ENCODE measurements around the gene KAZALD1. TPM values are rescaled to one million over a fixed set of nuclear protein-coding genes. Genes with fewer than 3 reads are reported as not detected.

KAZALD1 gene
- total RNA-seq, 1 donor from 2014 or later: 3.8 TPM

DNA sequence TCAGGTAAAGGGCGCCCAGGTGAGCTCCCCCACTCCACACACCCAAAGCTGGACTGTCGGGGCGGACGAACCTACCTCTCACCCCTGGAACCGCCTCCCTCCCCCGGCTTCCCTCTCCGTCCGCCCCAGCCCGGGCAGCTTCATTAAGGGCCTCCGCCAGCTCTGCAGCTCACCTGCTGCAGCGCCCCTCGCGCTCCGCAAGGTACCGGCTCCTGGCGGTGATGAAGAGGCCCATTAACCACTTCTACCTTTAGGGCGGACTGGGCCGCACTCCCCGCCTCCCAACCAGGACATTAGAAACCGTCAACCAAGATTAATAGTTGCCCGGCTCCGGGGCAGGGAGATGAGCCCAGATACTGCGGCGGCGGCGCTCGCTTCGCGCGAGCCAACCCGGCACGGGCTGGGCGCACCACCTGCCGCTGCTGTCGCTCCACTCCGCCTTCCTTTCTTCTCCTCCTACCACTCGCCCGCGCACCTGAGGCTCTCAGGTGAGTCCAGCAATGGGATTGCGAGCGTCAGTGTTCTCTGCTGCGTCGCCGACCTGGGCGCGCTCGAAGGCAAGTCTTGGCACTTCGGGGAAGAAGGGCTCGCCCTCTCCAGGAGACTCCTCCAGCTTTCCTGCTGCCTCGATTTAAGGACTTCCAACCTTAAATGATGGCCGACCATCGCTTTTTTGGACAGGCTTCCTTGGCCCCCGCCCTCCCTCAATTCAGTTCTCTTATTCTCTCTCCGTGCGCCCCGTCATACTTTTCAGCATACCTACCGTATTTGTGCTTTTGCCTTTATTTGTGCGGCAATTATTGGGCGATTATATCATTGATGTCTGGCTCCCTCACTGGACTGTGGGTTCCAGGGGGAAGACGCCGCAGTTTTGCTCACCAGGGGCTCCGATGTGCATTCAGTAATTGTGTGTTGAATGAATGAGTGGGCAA is 13.6 kb upstream of the KAZALD1 start:
- DNase-seq (ENCODE audit: low spot score): no peak

DNA sequence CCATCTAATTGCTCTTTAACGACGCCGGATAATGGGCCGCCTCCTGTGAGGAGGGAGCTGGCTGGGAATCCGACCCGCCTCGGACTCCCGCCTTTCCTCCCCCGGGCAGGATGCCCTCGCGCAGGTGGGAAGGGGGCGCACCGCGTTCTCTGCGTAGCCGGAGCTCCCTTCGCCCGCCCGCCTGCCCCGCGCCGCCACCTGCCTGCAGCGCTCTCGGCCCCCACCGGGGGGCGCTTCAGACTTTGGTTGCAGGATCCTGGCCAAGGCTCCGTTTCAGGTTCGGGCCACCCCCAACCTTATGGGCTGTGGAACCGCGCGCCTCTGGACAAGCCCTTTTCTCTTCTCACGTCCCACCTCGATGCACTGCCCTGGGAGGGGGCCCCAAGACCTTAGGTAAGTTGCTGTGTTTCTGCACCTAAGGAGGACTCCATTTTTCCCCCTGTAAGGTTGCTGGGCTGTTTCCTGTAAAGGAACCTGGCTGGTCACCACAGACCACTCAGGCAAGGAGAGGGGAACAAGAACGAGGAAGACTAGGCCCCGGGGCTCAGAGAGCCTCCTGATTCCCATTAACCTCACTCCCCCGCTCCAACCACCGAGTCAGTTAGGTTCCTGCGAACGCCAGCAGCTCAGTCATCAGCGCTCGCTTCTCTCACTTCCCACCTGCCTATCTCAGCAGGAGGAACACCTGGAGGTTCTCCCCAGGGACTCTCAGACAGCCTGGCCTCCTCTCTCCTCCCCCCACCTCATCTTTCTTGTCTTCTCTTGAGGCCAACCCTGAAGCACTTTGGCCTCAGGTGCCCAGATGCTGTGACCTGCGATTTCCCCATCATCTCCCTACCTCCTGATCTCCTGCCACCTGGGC is 11.3 kb upstream of the KAZALD1 start:
- DNase-seq (ENCODE audit: low spot score): peak; percentile 59

DNA sequence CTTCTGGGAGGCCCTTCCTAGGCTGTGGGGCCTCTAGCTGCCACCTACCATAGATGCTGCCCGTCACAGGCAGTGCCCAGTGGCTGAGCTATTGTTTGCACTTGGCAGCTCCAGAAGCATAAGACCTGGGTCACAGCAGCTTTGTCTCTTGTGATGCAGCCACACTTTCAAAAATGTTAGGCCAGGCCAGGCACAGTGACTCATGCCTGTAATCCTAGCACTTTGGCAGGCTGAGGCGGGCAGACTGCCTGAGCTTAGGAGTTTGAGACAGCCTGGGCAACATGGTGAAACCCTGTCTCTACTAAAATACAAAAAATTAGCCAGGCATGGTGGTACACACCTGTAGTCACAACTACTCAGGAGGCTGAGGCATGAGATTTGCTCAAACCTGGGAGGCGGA is 9.5 kb upstream of the KAZALD1 start:
- no peak for DNase-seq (ENCODE audit: low spot score)

DNA sequence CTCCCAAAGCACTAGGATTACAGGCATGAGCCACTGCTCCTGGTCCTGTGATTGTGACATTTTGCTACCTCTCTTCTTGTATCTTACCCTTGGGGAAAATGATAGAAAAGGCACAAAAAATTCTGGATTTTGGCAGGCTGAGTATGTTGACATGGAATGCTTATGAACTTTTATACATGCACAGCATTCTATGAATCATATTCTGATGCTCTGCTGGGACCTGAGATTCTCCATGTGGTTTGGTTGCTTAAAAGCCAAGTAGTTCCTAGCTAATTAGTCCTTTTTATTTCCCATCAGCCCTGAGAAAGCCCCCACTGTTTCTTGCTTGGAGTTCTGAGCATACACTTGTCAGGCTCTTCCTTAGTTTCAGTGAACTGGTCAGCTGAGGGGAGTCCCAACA is 8.3 kb upstream of the KAZALD1 start:
- no peak for DNase-seq (ENCODE audit: low spot score)

DNA sequence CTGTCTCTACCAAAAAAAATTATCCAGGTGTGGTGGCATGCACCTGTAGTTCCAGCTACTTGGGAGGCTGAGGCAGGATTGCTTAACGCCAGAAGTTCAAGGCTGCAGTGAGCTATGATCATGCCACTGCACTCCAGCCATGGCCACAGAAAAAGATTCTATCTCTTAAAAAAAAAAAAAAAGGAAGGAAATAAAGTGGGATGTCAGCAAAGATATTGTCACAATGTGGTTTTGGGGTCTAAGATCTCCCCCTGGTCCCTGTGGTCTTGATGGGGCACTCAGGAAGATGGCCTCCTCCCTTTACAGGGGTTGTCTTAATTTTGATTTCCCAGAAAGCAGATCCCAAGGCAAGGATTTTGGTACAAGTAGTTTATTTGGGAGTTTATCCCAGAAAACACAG is 7.4 kb upstream of the KAZALD1 start:
- no peak for DNase-seq (ENCODE audit: low spot score)

DNA sequence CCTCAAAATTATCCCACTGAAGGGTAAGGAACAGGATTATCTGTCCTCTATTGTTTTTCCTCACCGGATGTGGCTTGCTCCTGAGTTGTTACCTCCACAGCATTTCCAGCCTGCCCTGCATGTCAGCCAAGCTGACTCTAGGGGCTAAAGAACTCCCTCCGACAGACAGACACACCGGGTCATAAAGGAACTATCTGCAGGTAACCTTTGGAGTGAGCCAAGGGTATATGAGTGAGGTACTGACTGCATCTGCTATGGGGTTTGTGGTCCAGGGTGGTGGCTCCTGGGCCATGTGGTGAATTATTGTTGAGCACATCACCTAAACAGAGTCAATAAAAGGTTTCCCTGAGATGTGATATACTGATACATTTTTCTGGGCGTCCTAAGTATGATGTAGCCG is 6.9 kb upstream of the KAZALD1 start:
- no peak for DNase-seq (ENCODE audit: low spot score)

DNA sequence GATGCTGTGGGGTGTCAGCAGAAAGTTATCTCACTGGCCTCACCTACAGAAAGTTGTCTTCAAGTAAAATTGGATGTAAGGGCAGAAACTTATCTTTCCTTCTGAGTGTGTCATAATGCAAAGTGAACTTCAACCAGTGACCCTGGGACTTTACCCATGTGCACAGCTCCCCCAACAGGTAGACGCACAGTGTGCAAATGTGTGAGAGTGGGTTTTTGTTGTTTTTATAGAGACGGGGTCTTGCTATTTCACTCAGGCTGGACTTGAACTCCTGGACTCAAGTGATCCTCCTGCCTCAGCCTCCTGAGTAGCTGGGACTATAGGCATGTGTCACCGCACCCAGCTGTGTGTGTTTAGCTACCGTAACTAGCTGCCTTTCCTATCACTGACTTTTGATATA is 6.4 kb upstream of the KAZALD1 start:
- DNase-seq (ENCODE audit: low spot score): no peak

DNA sequence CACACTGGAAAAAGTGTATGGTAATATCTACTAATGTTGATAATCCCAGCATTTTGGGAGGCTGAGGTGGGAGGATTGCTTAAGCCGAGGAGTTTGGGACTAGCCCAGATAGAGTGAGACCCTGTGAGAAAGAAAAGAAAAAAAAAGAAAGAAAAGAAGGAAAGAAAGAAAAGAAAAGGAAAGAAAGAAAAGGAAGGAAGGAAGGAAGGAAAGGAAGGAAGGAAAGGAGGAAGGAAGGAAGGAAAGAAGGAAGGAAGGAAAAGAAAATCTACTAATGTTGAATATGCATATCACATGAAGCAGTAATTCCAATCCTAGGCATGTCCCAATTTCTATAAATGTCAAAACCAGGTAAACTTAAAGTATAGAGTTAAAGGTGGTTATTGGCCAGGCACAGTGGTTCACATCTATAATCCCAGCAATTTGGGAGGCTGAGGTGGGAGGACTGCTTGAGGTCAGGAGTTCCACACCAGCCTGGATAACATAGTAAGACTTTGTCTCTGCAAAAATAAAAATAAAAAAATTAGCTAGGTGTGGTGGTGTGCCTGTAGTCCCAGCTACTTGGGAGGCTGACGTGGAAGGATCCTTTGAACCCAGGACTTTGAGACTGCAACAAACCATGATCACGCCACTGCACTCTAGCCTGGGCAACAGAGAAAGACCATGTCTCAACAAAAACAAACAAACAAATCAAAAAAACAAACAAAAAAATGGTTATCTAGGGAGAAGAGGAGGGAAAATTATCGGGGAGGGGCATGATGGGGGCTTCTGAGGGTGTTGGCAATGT is 5.2 kb upstream of the KAZALD1 start:
- DNase-seq (ENCODE audit: low spot score): no peak

DNA sequence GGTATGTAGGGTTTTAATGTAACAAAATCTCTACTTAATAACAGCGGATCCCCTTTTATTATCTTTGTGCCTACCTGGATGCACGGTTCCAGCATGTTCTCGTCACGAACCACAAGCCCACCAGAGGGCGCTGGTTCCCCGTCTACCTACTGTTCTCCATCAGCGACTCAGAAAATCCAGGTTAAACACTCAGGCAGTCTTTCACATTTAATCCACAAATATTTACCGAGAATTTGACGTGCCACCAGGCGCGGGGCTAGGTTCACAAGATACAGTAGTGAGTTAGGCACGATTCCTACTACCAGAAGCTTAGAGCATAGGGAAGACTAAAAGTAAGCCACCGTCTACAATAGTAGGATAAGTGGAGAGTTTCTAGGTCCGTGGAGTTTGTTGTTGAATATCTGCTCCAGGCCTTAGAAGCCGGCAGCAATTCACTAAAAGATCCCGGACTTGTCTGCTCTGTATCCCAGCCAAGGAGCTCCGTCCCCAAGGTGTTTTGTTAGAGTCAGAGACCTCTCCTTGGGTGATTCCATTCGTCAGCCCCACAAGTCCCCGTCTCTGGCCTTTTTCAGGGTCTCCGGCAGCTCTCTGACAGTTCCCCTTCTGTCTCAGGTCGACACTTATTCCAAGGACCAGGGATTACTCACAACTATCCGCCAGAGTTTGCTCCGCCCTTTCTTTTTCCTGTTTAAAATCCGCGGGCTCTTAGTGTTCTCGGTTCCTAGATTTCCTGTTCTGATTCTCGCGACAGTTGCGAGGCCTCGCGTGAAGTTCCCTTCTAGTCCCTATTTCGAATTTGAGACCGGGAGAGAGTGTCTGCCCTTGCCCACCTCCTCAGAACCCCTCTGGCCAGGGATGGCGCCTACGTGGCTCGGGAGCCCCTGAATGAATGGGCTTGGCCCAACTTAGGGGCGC is 1.5 kb upstream of the KAZALD1 start:
- peak; percentile 98 for DNase-seq (ENCODE audit: low spot score)

DNA sequence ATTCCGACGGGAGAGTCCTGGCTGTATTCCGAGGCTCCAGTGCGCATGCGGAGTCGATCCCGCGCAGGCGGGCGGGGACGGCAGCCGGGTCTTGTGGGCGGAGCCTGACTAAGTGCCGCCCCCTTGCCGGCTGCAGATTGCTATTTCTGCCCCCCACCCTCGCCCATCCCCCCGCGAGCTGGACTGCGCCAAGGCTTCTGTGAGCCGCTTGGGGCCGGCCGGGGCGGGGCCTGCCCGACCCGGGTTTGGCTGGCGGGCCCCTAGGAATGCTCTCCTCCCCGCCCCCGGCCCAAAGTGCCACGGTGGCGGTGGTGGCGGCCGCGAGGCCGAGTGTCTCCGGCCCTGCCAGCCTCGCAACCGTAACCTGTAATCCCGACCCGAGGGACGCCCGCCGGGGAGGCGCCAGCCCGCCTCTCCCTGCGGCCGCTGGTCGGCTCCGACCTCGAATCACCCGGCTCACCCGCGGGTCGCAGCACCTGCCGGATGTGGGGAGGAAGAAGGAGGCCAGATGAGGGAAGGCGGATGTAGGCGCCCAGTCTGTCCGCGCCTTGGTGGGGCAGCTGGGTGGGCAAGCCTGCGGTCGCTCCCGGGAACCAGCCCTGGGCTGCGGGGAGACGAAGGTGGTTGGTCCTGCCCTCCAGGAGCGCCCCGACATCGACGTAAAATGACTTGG is 702 bp upstream of the KAZALD1 start:
- DNase-seq (ENCODE audit: low spot score): peak; percentile 93

DNA sequence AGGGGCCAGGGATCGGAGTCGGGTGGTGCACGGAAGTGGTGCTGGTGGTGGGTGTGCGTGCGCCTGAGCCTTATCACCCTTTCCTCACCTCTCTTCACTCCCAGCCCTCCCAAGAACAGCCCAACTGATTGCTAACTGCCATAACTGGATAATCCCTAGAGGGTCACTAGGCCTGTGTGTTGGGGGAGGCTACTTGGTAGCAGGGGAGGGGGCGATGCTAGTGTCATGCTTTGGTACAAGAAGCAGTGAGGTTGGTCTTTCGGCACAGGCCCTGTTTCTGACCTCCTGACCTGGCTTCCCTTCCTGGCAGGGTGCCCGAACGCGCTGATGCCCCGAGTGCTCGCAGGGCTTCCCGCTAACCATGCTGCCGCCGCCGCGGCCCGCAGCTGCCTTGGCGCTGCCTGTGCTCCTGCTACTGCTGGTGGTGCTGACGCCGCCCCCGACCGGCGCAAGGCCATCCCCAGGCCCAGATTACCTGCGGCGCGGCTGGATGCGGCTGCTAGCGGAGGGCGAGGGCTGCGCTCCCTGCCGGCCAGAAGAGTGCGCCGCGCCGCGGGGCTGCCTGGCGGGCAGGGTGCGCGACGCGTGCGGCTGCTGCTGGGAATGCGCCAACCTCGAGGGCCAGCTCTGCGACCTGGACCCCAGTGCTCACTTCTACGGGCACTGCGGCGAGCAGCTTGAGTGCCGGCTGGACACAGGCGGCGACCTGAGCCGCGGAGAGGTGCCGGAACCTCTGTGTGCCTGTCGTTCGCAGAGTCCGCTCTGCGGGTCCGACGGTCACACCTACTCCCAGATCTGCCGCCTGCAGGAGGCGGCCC is 652 bp downstream of the KAZALD1 start:
- DNase-seq (ENCODE audit: low spot score): peak; percentile 34

DNA sequence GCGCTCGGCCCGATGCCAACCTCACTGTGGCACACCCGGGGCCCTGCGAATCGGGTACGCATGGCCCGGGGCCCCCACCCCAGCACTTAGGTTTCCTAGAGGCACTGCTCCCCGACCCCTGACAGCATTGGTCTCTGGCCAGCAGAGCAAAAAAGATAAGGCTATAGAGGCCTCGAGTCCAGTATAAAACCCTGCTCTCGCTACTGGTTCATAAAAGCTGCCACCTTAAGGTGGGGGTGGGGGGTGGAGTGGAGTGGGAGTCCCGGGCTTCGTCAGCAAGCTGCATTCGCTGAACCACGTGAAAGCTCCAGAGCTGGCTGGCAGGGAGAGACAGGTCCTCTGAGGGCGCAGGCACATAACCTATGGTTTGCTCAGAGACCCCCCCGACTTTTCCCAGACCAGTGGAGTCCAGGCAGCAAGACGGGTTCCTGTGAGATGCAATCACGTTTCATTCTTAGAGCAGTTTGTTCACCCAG is 1.3 kb downstream of the KAZALD1 start:
- no peak for DNase-seq (ENCODE audit: low spot score)

DNA sequence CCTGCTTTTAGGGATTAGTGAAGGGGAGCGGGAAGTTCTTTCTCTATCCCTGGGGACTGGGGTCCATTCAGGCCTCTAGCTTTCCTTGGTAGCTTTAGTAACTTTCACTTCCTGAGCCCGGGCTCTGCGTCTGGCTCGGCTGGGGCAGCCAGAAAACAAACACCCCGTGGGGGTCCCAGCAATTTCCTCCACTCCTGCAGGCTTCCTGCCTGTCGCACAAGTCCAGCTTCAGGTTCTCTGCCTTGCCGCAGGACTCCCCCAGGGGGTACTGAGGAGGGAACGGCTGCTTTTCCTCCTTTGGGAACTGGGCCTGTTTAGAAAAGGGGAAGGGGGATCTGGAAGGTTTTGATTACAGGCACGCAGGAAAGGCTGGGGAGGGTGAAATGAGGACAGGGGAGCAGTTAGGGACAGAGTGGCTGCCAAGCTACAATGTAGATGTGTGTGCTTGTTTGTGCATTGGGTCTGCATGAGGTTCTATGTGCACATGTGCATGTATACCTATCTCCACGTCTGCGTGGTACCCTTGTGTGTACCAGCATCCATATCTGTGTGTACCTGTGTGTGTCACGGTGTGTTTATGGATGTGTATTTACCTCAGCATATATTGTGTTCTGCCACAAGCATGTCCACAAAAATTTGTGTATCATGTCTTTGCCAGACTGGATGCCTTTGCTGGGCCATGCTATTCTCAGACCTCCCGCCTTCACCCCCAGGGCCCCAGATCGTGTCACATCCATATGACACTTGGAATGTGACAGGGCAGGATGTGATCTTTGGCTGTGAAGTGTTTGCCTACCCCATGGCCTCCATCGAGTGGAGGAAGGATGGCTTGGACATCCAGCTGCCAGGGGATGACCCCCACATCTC is 2.0 kb downstream of the KAZALD1 start:
- DNase-seq (ENCODE audit: low spot score): no peak

DNA sequence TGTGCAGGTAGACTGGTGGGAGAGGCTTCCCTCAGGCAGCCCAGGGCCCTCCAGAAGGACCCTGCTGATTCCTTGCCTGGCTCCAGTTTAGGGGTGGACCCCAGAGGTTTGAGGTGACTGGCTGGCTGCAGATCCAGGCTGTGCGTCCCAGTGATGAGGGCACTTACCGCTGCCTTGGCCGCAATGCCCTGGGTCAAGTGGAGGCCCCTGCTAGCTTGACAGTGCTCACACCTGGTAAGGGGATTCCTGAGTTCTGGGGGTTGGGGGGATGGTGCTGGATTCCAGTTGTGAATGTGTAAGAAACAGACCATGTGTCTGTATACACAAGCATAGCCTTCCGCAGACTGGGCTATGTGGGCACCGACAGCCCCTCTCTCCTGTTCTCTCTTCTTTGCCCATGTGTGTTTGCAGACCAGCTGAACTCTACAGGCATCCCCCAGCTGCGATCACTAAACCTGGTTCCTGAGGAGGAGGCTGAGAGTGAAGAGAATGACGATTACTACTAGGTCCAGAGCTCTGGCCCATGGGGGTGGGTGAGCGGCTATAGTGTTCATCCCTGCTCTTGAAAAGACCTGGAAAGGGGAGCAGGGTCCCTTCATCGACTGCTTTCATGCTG is 2.7 kb downstream of the KAZALD1 start:
- DNase-seq (ENCODE audit: low spot score): no peak

DNA sequence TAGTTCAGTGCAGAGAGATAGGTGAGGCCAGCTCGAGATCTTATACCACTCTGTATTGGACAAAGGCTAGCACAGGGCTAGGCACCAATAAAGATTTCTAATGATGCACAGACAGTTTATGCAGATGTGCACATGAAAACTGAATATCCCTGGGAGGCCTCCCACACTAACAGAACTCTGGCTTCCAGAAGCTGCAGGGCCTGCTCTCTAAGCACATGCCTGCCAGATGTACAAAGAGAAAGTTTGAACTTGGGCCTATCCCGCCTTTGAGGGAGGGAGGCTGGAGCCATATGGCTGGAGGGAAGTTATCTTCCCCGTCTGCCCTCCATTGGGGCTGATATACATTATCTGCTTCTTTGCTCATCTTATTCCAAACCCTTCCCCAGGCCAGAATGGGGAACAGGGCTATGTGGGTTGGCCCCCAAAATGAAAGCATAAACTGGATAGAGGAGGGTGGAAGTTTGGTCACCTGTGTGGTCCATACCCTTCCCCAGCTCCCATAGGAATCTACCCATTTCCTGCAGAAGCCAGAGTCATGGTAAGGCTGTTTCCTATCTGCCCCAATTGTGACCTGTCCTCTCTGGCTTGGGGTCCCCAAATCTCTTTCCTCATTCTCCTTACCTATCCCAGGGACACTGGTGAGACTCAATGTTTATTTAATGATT is 3.8 kb downstream of the KAZALD1 start:
- no peak for DNase-seq (ENCODE audit: low spot score)

DNA sequence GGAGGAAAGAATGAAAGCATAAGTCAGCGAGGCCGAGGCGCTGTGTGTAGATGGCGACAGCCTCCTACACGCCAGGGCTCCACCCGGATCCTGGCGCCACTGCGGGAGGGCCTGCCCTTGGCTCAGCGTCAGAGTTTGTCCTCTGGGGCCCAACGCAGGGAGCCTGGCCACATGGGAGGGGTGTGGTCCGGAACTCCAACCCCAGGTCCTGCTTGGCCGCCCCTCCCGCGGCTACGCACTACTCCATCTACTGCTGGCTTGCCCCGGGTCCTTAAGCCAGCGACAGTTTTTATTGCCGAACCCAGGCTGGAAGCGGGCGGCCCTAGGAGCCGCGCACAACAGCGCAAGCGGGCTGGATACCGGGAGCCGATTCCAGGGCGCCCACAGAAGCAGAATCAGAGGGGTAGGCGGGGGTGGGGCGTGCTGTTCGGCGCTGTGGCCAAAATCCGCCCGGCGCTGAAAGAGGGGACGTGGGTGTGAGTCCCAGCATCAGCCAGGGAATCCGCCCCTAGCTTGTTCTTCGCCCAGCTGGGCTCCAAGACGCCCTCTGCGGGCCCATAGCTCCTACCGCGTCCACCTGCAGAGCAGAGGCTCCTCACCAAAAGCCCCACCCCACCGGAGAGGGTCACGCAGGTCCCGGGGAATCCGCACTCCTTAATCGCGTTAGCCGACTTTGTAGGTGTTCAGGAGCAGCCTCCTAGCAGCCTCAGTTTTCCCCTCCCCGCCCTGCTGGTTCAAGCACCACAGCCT is 4.5 kb downstream of the KAZALD1 start:
- peak; percentile 71 for DNase-seq (ENCODE audit: low spot score)

Measured in mucosa of gallbladder (tissue), 1 donor.